Endothelial cell (in vitro differentiated cells): Measurements from ENCODE around the gene LRTM2. TPM values are rescaled to one million over a fixed set of nuclear protein-coding genes. Genes with fewer than 3 reads are reported as not detected.

Source experiments
- DNase-seq: peaks from one replicate; pipeline ENCODE4 v3.0.0; 2021; ENCODE audit warnings: low spot score
- H3K27ac Mint-ChIP-seq: one replicate; pipeline ENCODE4 v1.8.0; 2021; ENCODE audit warnings: mixed read lengths, inconsistent platforms; ENCODE audit not compliant: unreplicated experiment
- H3K27me3 Mint-ChIP-seq: one replicate; pipeline ENCODE4 v1.8.0; 2021; ENCODE audit warnings: mild to moderate bottlenecking, moderate library complexity, mixed read lengths, inconsistent platforms; ENCODE audit not compliant: unreplicated experiment
- H3K36me3 Mint-ChIP-seq: one replicate; pipeline ENCODE4 v1.8.0; 2021; ENCODE audit warnings: mild to moderate bottlenecking, low read depth, mixed read lengths, inconsistent platforms; ENCODE audit not compliant: unreplicated experiment
- H3K4me1 Mint-ChIP-seq: one replicate; pipeline ENCODE4 v1.8.0; 2021; ENCODE audit warnings: mild to moderate bottlenecking, mixed read lengths, inconsistent platforms; ENCODE audit not compliant: unreplicated experiment
- H3K4me3 Mint-ChIP-seq: one replicate; pipeline ENCODE4 v1.8.0; 2021; ENCODE audit warnings: mild to moderate bottlenecking, mixed read lengths, inconsistent platforms; ENCODE audit not compliant: unreplicated experiment
- H3K9me3 Mint-ChIP-seq: one replicate; pipeline ENCODE4 v1.8.0; 2021; ENCODE audit warnings: mixed read lengths, inconsistent platforms; ENCODE audit not compliant: unreplicated experiment
- CTCF ChIP-seq: fragments of 200-600 bp; sonication (generic); IDR thresholded peaks from one replicate; pipeline ENCODE4 v1.5.0; 2021; ENCODE audit warnings: antibody characterized with exemption; ENCODE audit not compliant: unreplicated experiment
- long read RNA-seq: library from polyadenylated mRNA; unstranded; transcript quantifications from one replicate; pipeline ENCODE4 v2.0.0, GENCODE V29; 2020; ENCODE audit not compliant: unreplicated experiment
- total RNA-seq: library from RNA; stranded (reverse); fragmentation: NEBNext Ultra II Directional; extraction: Animal tissue kit (Norgen Biotek cat#: 25700); gene quantifications from one replicate; pipeline ENCODE4 v1.2.1, GENCODE V29; 2021; ENCODE audit not compliant: unreplicated experiment

LRTM2 gene
- total RNA-seq, result not detected
- long read RNA-seq, result 0 reads

GRCh38 chr12:1820191-1820895 is at the start of gene LRTM2:
LRTM2 (plus strand) TSS chr12:1820565; CDS start chr12:1828149, 7,584 bp downstream.
- Mint-ChIP-seq H3K36me3 (no peaks in the 10 kb centered on the region), H3K4me3 (no peak within 1 kb of the TSS), H3K4me1 (peaks cover 8% of the 10 kb centered on the region), H3K27me3 (peaks cover 25% of the 10 kb centered on the region), H3K27ac (no peak within 1 kb of the TSS), H3K9me3 (no peaks in the 10 kb centered on the region)
- no peak for TF ChIP-seq CTCF
- DNase-seq, result no peak

DNA sequence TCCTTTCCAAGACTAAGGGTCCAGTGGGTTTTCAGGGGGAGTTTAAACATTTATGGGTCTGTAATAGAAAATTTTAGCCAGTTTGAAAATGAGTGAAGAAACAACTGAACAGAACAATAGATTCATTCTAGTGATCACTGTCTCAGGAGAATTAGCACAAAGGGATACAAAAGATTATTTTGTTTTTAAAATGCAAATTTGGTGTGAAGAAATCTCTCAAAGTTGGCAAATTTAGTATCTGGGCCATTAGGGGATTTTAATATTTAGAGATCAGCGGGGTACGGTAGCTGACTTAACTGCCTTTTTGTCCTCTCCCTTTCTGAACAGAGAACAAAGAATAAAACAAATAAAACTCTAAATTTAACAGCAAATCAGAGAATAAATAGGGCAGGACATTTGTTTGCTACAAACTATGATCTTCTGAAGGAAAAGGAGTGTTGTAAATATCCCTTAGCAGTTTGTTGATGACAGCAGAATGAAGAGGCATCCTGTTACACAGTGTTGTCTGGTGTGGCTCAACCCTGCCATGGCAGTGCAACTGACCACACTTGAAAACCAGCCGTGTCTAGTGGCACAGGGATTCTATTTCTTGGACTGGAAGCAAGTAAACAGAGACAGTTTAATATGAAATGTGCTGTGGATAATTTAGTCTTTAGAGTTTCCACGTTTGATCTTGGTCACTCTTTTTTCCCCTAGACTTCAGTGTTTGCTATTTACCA is 46.3 kb upstream of the LRTM2 start:
- DNase-seq, result no peak
- Mint-ChIP-seq H3K27ac (no peak overlapping the region), H3K4me3 (no peak overlapping the region), H3K36me3 (no peaks in the 10 kb centered on the region), H3K4me1 (peaks cover 15% of the 10 kb centered on the region), H3K27me3 (no peaks in the 10 kb centered on the region), H3K9me3 (no peaks in the 10 kb centered on the region)
- no peak for TF ChIP-seq CTCF

DNA sequence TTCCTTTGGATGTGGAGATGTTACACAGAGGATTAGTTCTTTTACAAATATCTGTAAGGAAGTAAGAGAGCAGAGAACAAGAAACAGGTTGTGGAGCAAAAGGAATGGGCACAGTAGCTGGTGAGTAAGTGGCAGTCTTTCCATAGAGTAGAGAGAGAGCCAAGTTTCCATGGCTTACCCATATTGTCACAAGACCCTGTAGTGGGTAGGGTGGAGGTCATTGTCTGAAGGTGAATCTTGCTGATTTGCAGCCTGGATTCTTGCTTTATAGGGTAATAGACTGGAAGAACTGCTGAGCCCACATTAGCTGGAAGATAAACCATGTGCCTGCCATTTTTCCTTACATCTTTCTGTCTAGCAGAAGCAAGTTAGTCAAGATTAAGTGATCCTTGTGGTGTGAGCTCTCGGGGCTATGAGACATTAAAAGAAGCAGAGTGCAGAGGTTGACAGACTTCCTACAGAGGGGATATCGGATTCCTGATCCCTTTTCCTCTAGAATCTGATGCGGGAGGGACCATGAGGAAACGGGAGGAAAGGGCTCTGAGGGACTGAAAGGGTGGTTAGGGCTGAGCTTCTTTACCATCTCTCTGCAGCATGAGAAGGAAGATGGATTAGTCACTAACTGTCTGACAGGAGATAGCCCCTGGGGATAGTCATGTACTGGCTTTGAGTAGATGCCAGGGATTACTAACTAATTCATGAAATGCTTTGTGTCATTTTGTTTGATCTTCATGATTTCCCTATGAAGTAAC is 44.0 kb upstream of the LRTM2 start:
- Mint-ChIP-seq H3K27ac (no peak overlapping the region), H3K4me1 (peaks cover 15% of the 10 kb centered on the region), H3K9me3 (no peaks in the 10 kb centered on the region), H3K36me3 (no peaks in the 10 kb centered on the region), H3K27me3 (no peaks in the 10 kb centered on the region), H3K4me3 (no peak overlapping the region)
- no peak for TF ChIP-seq CTCF
- DNase-seq, result no peak

GRCh38 chr12:1777798-1778197 is 42.6 kb upstream of the LRTM2 start:
- no peak for TF ChIP-seq CTCF
- Mint-ChIP-seq H3K27ac (no peak overlapping the region), H3K4me3 (no peak overlapping the region), H3K27me3 (no peaks in the 10 kb centered on the region), H3K4me1 (peaks cover 15% of the 10 kb centered on the region), H3K36me3 (no peaks in the 10 kb centered on the region), H3K9me3 (no peaks in the 10 kb centered on the region)
- DNase-seq, result no peak
